ENCODE data around the gene FANCC. TPM values are rescaled to one million over a fixed set of nuclear protein-coding genes. Genes with fewer than 3 reads are reported as not detected.

FANCC gene
- total and polyA plus RNA-seq, 2 of the 13 experiments (the other 11 are each of a cell fraction or from before 2014, with no cell fraction given), result 7.4 to 8.6 TPM

DNA sequence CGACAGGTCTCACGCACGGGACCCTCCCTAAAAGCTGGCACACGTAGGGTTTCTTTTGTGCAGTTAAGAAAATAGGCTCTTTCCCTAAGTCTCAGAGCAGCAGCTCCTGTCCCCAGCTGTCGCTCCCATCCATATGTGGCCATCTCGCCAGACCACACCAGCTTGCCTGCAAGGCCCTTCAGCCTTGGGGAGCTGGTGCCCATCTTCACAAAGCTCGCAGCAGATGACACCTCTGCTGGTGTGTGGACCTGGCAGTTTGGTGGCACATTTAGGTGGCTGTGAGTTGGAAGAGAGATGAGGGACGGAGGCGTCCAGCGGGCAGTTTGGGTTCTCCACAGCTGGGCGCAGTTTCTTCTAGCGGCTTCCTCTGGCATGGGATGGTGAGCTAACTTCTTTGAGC is 239.0 kb downstream of the FANCC start:
- Histone ChIP-seq H3K79me2 (ENCODE audit: insufficient read depth, low read length) (peaks cover 56% of the 10 kb centered on the region), H3K4me2 (ENCODE audit: low read depth, low read length) (no peak overlapping the region)
- in situ Hi-C loops (cut with HindIII; ENCODE audit: extremely low pct_ligation_motif_present, low pct_unique_long_range_greater_than_20kb), result no loop called here

More for the DNA sequence above, 239.0 kb downstream of the FANCC start:
- H3K27me3 ChIP-seq (ENCODE audit: control insufficient read depth in 1 of 2, insufficient read depth in 2 of 2, low read length in 2 of 2), result no peaks in the 10 kb centered on the region
- no peak overlapping the region for H3K27ac ChIP-seq (ENCODE audit: extremely low read length, insufficient read depth, low read length)
- no peak overlapping the region for H3K4me3 ChIP-seq (replicated peaks in 1 of 3; ENCODE audit: insufficient read depth in 1 of 3, low read depth in 2 of 3, low read length in 3 of 3)
- FAIRE-seq (no peak), DNase-seq (ENCODE audit: low spot score) (no peak), ATAC-seq (no peak)
- no TSS peak for BruUV-seq (replicated peaks)
- no peak overlapping the region for H3K9ac ChIP-seq (ENCODE audit: insufficient read depth, low read depth, low read length)
- TF ChIP-seq, protein P1, sequence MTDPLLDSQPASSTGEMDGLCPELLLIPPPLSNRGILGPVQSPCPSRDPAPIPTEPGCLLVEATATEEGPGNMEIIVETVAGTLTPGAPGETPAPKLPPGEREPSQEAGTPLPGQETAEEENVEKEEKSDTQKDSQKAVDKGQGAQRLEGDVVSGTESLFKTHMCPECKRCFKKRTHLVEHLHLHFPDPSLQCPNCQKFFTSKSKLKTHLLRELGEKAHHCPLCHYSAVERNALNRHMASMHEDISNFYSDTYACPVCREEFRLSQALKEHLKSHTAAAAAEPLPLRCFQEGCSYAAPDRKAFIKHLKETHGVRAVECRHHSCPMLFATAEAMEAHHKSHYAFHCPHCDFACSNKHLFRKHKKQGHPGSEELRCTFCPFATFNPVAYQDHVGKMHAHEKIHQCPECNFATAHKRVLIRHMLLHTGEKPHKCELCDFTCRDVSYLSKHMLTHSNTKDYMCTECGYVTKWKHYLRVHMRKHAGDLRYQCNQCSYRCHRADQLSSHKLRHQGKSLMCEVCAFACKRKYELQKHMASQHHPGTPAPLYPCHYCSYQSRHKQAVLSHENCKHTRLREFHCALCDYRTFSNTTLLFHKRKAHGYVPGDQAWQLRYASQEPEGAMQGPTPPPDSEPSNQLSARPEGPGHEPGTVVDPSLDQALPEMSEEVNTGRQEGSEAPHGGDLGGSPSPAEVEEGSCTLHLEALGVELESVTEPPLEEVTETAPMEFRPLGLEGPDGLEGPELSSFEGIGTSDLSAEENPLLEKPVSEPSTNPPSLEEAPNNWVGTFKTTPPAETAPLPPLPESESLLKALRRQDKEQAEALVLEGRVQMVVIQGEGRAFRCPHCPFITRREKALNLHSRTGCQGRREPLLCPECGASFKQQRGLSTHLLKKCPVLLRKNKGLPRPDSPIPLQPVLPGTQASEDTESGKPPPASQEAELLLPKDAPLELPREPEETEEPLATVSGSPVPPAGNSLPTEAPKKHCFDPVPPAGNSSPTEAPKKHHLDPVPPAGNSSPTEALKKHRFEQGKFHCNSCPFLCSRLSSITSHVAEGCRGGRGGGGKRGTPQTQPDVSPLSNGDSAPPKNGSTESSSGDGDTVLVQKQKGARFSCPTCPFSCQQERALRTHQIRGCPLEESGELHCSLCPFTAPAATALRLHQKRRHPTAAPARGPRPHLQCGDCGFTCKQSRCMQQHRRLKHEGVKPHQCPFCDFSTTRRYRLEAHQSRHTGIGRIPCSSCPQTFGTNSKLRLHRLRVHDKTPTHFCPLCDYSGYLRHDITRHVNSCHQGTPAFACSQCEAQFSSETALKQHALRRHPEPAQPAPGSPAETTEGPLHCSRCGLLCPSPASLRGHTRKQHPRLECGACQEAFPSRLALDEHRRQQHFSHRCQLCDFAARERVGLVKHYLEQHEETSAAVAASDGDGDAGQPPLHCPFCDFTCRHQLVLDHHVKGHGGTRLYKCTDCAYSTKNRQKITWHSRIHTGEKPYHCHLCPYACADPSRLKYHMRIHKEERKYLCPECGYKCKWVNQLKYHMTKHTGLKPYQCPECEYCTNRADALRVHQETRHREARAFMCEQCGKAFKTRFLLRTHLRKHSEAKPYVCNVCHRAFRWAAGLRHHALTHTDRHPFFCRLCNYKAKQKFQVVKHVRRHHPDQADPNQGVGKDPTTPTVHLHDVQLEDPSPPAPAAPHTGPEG (CRISPR knock-in tag; IDR thresholded peaks at IDR 0.05), result no peak
- TF ChIP-seq CEBPB (IDR thresholded peaks at IDR 0.05; ENCODE audit: borderline replicate concordance, low read depth, low read length) (no peak), ZNF781 (CRISPR knock-in tag; IDR thresholded peaks at IDR 0.05; ENCODE audit: borderline replicate concordance, not compliant biosample characterization) (no peak), AGO2 (optimal IDR thresholded peaks at IDR 0.05; ENCODE audit: low read depth, low read length) (peak; percentile 73), SIX4 (CRISPR knock-in tag; IDR thresholded peaks at IDR 0.05) (no peak)
- CTCF ChIA-PET (ENCODE audit: low intra/inter-chr PET ratio, low total read pairs), result no interaction called here
- H3K4me1 ChIP-seq (ENCODE audit: insufficient read depth, low read length), result peaks cover 19% of the 10 kb centered on the region
- H4K20me1 ChIP-seq (ENCODE audit: insufficient read depth, low read length), result peaks cover 44% of the 10 kb centered on the region
- no peak overlapping the region for H2AFZ ChIP-seq (ENCODE audit: low read length)
- H3K36me3 ChIP-seq (replicated peaks in 1 of 2; ENCODE audit: control insufficient read depth in 1 of 2, insufficient read depth in 2 of 2, low read length in 2 of 2), result peaks cover 38 to 90% of the 10 kb centered on the region in 2 experiments
- POLR2A ChIA-PET, result no interaction called here
- no peaks in the 10 kb centered on the region for H3K9me3 ChIP-seq (ENCODE audit: low read length)
- 98% methylated on average over 12 of the region's 12 CpGs for WGBS (ENCODE audit: low lambda C conversion rate)
- intact Hi-C loops (cut with micrococcal nuclease; ENCODE audit: unreplicated experiment), result no loop called here
